ENCODE results near the gene PON3. TPM values are rescaled to one million over a fixed set of nuclear protein-coding genes. Genes with fewer than 3 reads are reported as not detected.

PON3 gene
- total and polyA plus RNA-seq, 2 of the 13 experiments (the other 11 are each of a cell fraction or from before 2014, with no cell fraction given), result 23.6 to 37.8 TPM

- TF ChIP-seq ZNF878 (CRISPR knock-in tag; IDR thresholded peaks at IDR 0.05) (0 out of 2 replicates have a peak, but pooled peaks have one; percentile 10), TBX3 (IDR thresholded peaks at IDR 0.05; ENCODE audit: borderline replicate concordance) (no peak), ZNF781 (CRISPR knock-in tag; IDR thresholded peaks at IDR 0.05; ENCODE audit: borderline replicate concordance, not compliant biosample characterization) (no peak), HNF1B (CRISPR knock-in tag; IDR thresholded peaks at IDR 0.05) (no peak), ZNF784 (CRISPR knock-in tag; IDR thresholded peaks at IDR 0.05; ENCODE audit: borderline replicate concordance) (peak; percentile 94), ZNF652 (CRISPR knock-in tag; IDR thresholded peaks at IDR 0.05; ENCODE audit: borderline replicate concordance, low read depth) (no peak), ZNF710 (CRISPR knock-in tag; IDR thresholded peaks at IDR 0.05; ENCODE audit: borderline replicate concordance) (peak; percentile 93; the same call in 1 of the 2 replicates), ZNF672 (CRISPR knock-in tag; IDR thresholded peaks at IDR 0.05) (no peak), GLMP (CRISPR knock-in tag; IDR thresholded peaks at IDR 0.05; ENCODE audit: borderline replicate concordance) (no peak), ZNF749 (CRISPR knock-in tag; IDR thresholded peaks at IDR 0.05; ENCODE audit: borderline replicate concordance) (no peak; the same call in 1 of the 2 replicates), NFKB2 (CRISPR knock-in tag; IDR thresholded peaks at IDR 0.05; ENCODE audit: borderline replicate concordance) (peak; percentile 88; the same call in 1 of the 2 replicates), RAD51 (IDR thresholded peaks at IDR 0.05; ENCODE audit: borderline replicate concordance) (no peak), SCMH1 (CRISPR knock-in tag; IDR thresholded peaks at IDR 0.05; ENCODE audit: borderline replicate concordance) (no peak), NCOR1 (IDR thresholded peaks at IDR 0.05; ENCODE audit: borderline replicate concordance, low read length) (peak; percentile 16; the same call in 1 of the 2 replicates), CREB3 (CRISPR knock-in tag; IDR thresholded peaks at IDR 0.05) (0 out of 2 replicates have a peak, but pooled peaks have one; percentile 34), SP1 (IDR thresholded peaks at IDR 0.05) (no peak), SP1 (CRISPR knock-in tag; IDR thresholded peaks at IDR 0.05) (no peak), ZBTB26 (CRISPR knock-in tag; IDR thresholded peaks at IDR 0.05; ENCODE audit: borderline replicate concordance) (no peak; the same call in 1 of the 2 replicates), ZNF253 (CRISPR knock-in tag; IDR thresholded peaks at IDR 0.05; ENCODE audit: borderline replicate concordance) (no peak)
Measured at GRCh38 chr7:95396136-95397032, at the start of gene PON3 (continued).

All from HepG2 (cell line).